Muscle layer of duodenum (tissue), 2 donors: Measurements from ENCODE around the gene PDE6A.

Experiments
- H3K27ac ChIP-seq: one replicate; pipeline ENCODE4 v1.7.0; 2013; ENCODE audit warnings: mild to moderate bottlenecking, low read length
- H3K27me3 ChIP-seq: one replicate; pipeline ENCODE4 v1.7.0; 2013; ENCODE audit warnings: low read depth, mild to moderate bottlenecking, control low read depth, low read length
- H3K36me3 ChIP-seq, 2 donors: one replicate each; pipeline ENCODE4 v1.7.0; 2013; ENCODE audit warnings: low read length in 2 of 2, control low read depth in 1 of 2, mild to moderate bottlenecking in 1 of 2; ENCODE audit not compliant: insufficient read depth in 2 of 2, control insufficient read depth in 1 of 2
- H3K4me1 ChIP-seq, 2 donors: one replicate each; pipeline ENCODE4 v1.7.0; 2013; ENCODE audit warnings: low read length in 2 of 2, mild to moderate bottlenecking in 2 of 2, control low read depth in 1 of 2, moderate library complexity in 1 of 2; ENCODE audit not compliant: insufficient read depth in 2 of 2, control insufficient read depth in 1 of 2
- H3K4me3 ChIP-seq, 2 donors: one replicate each; pipeline ENCODE4 v1.7.0; 2013; ENCODE audit warnings: low read length in 2 of 2, low read depth in 1 of 2, mild to moderate bottlenecking in 1 of 2
- H3K9me3 ChIP-seq, 2 donors: one replicate each; pipeline ENCODE4 v1.7.0; 2013; ENCODE audit warnings: low read length in 2 of 2, control low read depth in 1 of 2, mild to moderate bottlenecking in 1 of 2; ENCODE audit not compliant: control insufficient read depth in 1 of 2
- donor health status: healthy.

Gene PDE6A

GRCh38 chr5:149937610-149938009 lies 7.0 kb downstream of the PDE6A start:
- H3K4me3 ChIP-seq: no peak overlapping the region
- no peak overlapping the region for H3K27ac ChIP-seq
- H3K36me3 ChIP-seq: no peaks in the 10 kb centered on the region
- no peaks in the 10 kb centered on the region for H3K27me3 ChIP-seq
- H3K4me1 ChIP-seq: no peaks in the 10 kb centered on the region
- no peaks in the 10 kb centered on the region for H3K9me3 ChIP-seq

DNA sequence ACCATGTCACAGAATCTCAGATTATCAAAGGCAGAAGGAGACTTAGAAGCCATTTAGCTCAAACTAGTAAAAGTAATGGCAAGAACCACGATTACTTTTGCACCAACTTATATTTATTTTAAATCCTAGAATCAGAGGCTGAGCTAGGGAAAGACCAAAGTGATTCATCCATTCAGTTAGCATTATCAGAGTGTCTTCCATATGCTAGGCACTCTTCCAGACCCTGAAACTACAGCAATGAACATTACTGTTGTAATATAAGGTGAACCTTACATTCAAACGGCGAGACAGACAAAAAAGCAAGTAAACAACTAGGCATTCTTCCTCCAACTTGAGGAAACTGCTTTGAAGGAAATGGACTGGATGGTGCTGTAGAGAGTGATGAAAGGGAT lies 7.9 kb downstream of the PDE6A start:
- H3K9me3 ChIP-seq: no peaks in the 10 kb centered on the region

DNA sequence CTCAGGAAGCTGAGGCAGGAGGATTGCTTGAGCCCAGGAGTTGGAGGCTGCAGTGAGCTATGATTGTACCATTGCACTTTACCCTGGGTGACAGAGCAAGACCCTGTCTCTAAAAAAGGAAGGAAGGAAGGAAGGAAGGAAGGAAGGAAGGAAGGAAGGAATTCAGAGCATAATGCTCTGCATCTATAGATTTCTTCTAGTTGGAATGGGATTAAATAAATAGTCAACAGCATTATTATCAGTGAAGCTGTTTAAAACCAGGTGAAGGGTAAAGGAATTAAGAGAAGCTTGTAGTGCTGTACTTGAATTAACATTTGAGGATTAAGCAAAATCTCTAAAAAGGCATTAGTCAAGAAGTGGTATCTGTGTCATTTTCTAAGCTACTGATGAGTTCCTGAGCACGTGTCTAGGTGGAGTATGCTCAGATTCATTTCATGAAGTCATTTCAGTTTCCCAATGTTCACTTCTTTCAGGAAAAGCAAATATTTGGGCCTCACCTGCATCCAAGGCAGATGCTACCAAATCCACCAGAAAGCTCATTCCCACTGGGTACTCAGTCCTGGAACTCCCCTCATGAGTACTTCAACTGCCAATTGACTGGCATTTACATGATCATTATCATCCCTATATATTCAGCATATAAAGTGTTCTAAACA lies 8.4 kb downstream of the PDE6A start:
- Histone ChIP-seq H3K27ac (no peak overlapping the region), H3K36me3 (no peaks in the 10 kb centered on the region), H3K4me1 (no peaks in the 10 kb centered on the region), H3K27me3 (no peaks in the 10 kb centered on the region), H3K9me3 (no peaks in the 10 kb centered on the region), H3K4me3 (no peak overlapping the region)

More for the DNA sequence above, 7.9 kb downstream of the PDE6A start:
- Histone ChIP-seq H3K27ac (no peak overlapping the region), H3K27me3 (no peaks in the 10 kb centered on the region), H3K4me3 (no peak overlapping the region), H3K36me3 (no peaks in the 10 kb centered on the region), H3K4me1 (no peaks in the 10 kb centered on the region)

DNA sequence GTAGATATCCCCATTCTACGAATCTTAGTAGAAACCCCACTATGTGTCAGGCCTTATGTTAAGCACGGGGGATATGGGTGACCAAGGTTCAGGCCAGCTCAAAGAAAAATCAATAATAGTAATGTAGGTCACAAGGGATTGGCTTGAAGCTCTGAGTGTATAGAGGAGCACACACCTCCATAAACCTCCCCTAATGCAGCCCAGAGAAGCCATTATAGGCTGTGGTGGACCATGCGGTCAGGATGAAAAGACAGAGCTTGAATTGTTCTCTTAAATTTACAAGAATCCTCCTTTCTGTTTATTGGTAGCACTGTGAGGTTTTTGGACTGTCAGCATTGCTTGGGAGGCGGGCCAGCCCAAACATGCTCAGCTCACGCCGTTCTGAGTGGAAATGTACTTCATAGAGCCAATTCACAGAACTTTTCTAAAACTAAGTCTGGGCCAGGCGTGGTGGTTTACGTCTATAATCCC lies 9.1 kb downstream of the PDE6A start:
- Histone ChIP-seq H3K36me3 (no peaks in the 10 kb centered on the region), H3K27me3 (no peaks in the 10 kb centered on the region), H3K27ac (no peak overlapping the region), H3K4me3 (no peak overlapping the region), H3K4me1 (no peaks in the 10 kb centered on the region), H3K9me3 (no peaks in the 10 kb centered on the region)

DNA sequence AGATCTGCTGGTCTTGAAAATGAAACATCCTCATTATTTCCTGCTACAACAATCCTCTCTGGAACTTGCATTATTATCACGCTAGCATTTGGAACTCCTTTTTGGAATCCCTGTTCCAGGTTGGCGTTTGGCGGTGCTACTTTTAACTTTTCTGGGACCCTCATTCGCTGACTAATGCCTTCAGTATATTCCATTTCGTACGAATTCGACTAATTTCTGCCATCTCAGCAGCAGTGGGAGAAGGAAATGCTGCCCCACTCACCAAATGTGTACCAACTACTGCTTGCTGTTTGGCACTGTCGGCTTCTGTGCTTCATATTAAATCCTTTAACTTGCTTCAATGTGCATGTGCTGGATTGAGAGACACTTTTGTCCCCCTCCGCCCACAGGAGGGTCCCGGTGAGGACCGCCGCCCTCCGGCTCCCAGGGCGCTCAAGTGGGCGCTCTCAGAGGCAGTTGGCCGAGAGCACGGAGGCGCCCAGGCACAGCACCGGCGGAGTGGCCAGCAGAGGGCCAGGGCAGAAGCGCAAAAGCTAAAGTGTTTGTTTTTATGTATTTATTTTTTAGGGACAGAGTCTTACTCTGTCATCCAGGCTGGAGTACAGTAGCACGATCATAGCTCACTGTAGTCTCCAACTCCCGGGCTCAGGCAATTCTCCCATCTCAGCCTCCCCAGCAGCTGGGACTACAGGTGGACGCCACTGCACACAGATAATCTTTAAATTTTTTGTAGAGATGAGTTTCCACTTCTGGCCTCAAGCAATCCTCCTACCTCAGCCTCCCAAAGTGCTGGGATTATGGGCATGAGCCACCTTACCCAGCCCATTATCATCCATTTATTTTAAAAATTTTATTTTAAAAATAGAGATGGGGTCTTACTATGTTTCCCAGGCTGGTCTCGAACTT lies 11.9 kb downstream of the PDE6A start:
- Histone ChIP-seq H3K9me3 (no peaks in the 10 kb centered on the region), H3K27me3 (no peaks in the 10 kb centered on the region), H3K4me3 (peak overlapping the region in 1 of 2 donors; percentile 23), H3K4me1 (no peaks in the 10 kb centered on the region), H3K27ac (no peak overlapping the region), H3K36me3 (no peaks in the 10 kb centered on the region)

- peak overlapping the region in 1 of 2 donors; percentile 23 for H3K4me3 ChIP-seq
- no peaks in the 10 kb centered on the region for H3K36me3 ChIP-seq
- H3K27me3 ChIP-seq: no peaks in the 10 kb centered on the region
- H3K4me1 ChIP-seq: no peaks in the 10 kb centered on the region
- H3K9me3 ChIP-seq: no peaks in the 10 kb centered on the region
- H3K27ac ChIP-seq: no peak overlapping the region
These were observed 12.6 kb downstream of the PDE6A start for GRCh38 chr5:149931992-149932436.

- H3K4me3 ChIP-seq: no peak overlapping the region
- no peaks in the 10 kb centered on the region for H3K27me3 ChIP-seq
- H3K9me3 ChIP-seq: no peaks in the 10 kb centered on the region
- H3K36me3 ChIP-seq: no peaks in the 10 kb centered on the region
- no peaks in the 10 kb centered on the region for H3K4me1 ChIP-seq
- no peak overlapping the region for H3K27ac ChIP-seq
These were observed 13.6 kb downstream of the PDE6A start for GRCh38 chr5:149930749-149931574.

DNA sequence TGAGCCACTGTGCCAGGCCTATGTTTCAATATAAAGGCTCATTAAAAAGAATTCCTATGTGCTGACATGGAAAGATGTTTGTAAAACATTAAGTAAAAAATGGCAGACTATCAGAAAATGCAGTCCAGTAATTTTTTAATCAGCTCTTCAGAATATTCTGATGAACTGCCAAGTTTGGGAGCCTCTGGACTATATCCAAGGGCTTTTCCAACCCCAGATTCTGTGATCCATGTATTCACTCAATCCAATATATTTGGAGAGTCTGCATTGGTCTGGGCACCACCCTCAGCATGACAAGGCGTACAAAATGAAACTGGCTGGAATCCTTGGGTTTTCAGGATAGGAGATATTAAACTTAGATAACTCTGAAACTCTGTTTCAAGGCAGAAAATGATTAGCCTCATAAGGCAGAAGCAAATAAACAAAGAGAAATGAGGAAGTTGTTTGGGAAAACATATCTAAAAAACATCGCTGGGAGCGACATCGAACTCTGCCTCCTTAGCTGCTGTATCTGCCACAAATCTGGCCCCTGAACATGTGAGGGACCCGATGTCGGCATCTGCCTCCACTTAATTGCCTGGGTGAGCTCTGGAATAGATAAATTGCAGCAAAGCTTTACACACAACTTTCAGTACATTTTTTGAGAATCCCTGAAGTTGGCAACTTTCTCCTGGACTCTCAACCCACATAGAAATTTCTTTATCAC lies 14.4 kb downstream of the PDE6A start:
- H3K4me3 ChIP-seq: peak overlapping the region in 1 of 2 donors; percentile 26
- no peaks in the 10 kb centered on the region for H3K27me3 ChIP-seq
- H3K9me3 ChIP-seq: no peaks in the 10 kb centered on the region
- H3K36me3 ChIP-seq: no peaks in the 10 kb centered on the region
- no peaks in the 10 kb centered on the region for H3K4me1 ChIP-seq
- H3K27ac ChIP-seq: no peak overlapping the region

- no peak overlapping the region for H3K27ac ChIP-seq
- no peaks in the 10 kb centered on the region for H3K4me1 ChIP-seq
- no peak overlapping the region for H3K4me3 ChIP-seq
- no peaks in the 10 kb centered on the region for H3K9me3 ChIP-seq
- H3K27me3 ChIP-seq: no peaks in the 10 kb centered on the region
- H3K36me3 ChIP-seq: no peaks in the 10 kb centered on the region
These were observed 20.1 kb downstream of the PDE6A start for GRCh38 chr5:149924486-149924885.

DNA sequence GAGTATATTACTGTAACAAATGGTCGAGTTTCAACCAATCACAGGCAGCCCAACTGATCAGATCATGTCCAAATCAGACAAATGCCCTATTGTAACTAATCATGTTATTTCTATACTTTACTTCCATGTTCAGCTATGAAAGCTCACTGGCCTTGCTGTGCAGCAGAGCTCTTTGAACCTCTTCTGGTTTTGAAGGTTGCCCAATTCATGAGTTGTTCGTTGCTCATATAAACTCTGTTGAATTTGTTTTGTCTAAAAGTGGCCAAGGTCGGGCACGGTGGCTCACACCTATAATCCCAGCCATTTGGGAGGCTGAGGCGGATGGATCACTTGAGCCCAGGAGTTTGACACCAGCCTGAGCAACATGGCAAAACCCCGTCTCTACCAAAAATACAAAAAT lies 21.6 kb downstream of the PDE6A start:
- no peaks in the 10 kb centered on the region for H3K27me3 ChIP-seq
- no peak overlapping the region for H3K27ac ChIP-seq
- H3K9me3 ChIP-seq: no peaks in the 10 kb centered on the region
- no peaks in the 10 kb centered on the region for H3K4me1 ChIP-seq
- H3K36me3 ChIP-seq: no peaks in the 10 kb centered on the region
- H3K4me3 ChIP-seq: no peak overlapping the region
